Stimulated activated CD4-positive, alpha-beta T cell treated with anti-CD3 and anti-CD28 coated beads, Interleukin-2, amount 100 ng/mL, for 24 hours (primary cell): Measurements from ENCODE around the gene AGAP1.

Experiments used
- DNase-seq, 2 donors: peaks; one replicate each; pipeline ENCODE4 v3.0.0-alpha.2; 2020

AGAP1 gene

GRCh38 chr2:235612181-235612950 is 118.5 kb downstream of the AGAP1 start:
- DNase-seq: no peak

GRCh38 chr2:235613649-235614048 is 119.8 kb downstream of the AGAP1 start:
- no peak for DNase-seq

GRCh38 chr2:235614176-235614860 is 120.5 kb downstream of the AGAP1 start:
- DNase-seq: no peak

- DNase-seq: no peak
These were observed 121.3 kb downstream of the AGAP1 start for GRCh38 chr2:235614900-235615712.

GRCh38 chr2:235616885-235617284 is 123.0 kb downstream of the AGAP1 start:
- no peak for DNase-seq

- no peak for DNase-seq
These were observed 124.2 kb downstream of the AGAP1 start for GRCh38 chr2:235618039-235618438.

- DNase-seq: no peak
These were observed 125.7 kb downstream of the AGAP1 start for GRCh38 chr2:235619544-235619943.

- DNase-seq: no peak
These were observed 127.9 kb downstream of the AGAP1 start for GRCh38 chr2:235621736-235622135.

- no peak for DNase-seq
These were observed 129.3 kb downstream of the AGAP1 start for GRCh38 chr2:235623111-235623510.

- no peak for DNase-seq
These were observed 129.9 kb downstream of the AGAP1 start for GRCh38 chr2:235623752-235624151.

GRCh38 chr2:235626658-235627057 is 132.8 kb downstream of the AGAP1 start:
- DNase-seq: no peak

GRCh38 chr2:235627682-235628081 is 133.8 kb downstream of the AGAP1 start:
- no peak for DNase-seq

- no peak for DNase-seq
These were observed 137.0 kb downstream of the AGAP1 start for GRCh38 chr2:235630718-235631296.

- no peak for DNase-seq
These were observed 140.8 kb downstream of the AGAP1 start for GRCh38 chr2:235634435-235635158.

GRCh38 chr2:235636546-235636945 is 142.7 kb downstream of the AGAP1 start:
- no peak for DNase-seq

GRCh38 chr2:235637896-235638295 is 144.1 kb downstream of the AGAP1 start:
- no peak for DNase-seq

- DNase-seq: no peak
These were observed 144.9 kb downstream of the AGAP1 start for GRCh38 chr2:235638541-235639427.

- no peak for DNase-seq
These were observed 145.6 kb downstream of the AGAP1 start for GRCh38 chr2:235639428-235639773.

GRCh38 chr2:235639885-235640284 is 146.0 kb downstream of the AGAP1 start:
- DNase-seq: no peak

GRCh38 chr2:235640377-235640776 is 146.5 kb downstream of the AGAP1 start:
- DNase-seq: no peak

- DNase-seq: no peak
These were observed 147.3 kb downstream of the AGAP1 start for GRCh38 chr2:235640926-235641723.
